Activated CD8-positive, alpha-beta memory T cell treated with anti-CD3 and anti-CD28 coated beads for 24 hours (primary cell): ENCODE measurements around the gene DEPDC4.
"Not testable (repeated sequence)": the region's sequence is repeated elsewhere in the genome, so short reads cannot be mapped to it uniquely, and the experiment has no call there.

Experiments used
- DNase-seq: peaks from one replicate; pipeline ENCODE4 v3.0.0-alpha.2; 2020

The DEPDC4 gene

GRCh38 chr12:100266835-100267602 lies at the start of gene DEPDC4, which contains the start of gene SCYL2:
Gene DEPDC4, minus strand, starts transcription at chr12:100267079. Its CDS starts 3 bp downstream, at chr12:100267076.
Gene SCYL2, plus strand, starts transcription at chr12:100267177. Its CDS starts 15,794 bp downstream, at chr12:100282971.
- DNase-seq: peak; percentile 99

- DNase-seq: no peak
Measured at GRCh38 chr12:100311317-100311716, 44.4 kb upstream of the DEPDC4 start.

- not testable (repeated sequence) for DNase-seq
Measured at GRCh38 chr12:100308138-100308537, 41.3 kb upstream of the DEPDC4 start.

- DNase-seq: not testable (repeated sequence)
Measured at GRCh38 chr12:100304334-100304733, 37.5 kb upstream of the DEPDC4 start.

GRCh38 chr12:100303831-100304230 lies 37.0 kb upstream of the DEPDC4 start:
- DNase-seq: no peak

GRCh38 chr12:100302081-100302480 lies 35.2 kb upstream of the DEPDC4 start:
- no peak for DNase-seq

- DNase-seq: no peak
Measured at GRCh38 chr12:100295764-100296555, 29.1 kb upstream of the DEPDC4 start.

- not testable (repeated sequence) for DNase-seq
Measured at GRCh38 chr12:100294366-100294765, 27.5 kb upstream of the DEPDC4 start.

GRCh38 chr12:100293017-100293416 lies 26.1 kb upstream of the DEPDC4 start:
- no peak for DNase-seq

GRCh38 chr12:100290016-100290415 lies 23.1 kb upstream of the DEPDC4 start:
- DNase-seq: no peak

- DNase-seq: no peak
Measured at GRCh38 chr12:100289038-100289437, 22.2 kb upstream of the DEPDC4 start.

GRCh38 chr12:100284556-100284955 lies 17.7 kb upstream of the DEPDC4 start:
- not testable (repeated sequence) for DNase-seq

GRCh38 chr12:100279607-100280244 lies 12.8 kb upstream of the DEPDC4 start:
- DNase-seq: no peak

GRCh38 chr12:100279159-100279558 lies 12.3 kb upstream of the DEPDC4 start:
- no peak for DNase-seq

- DNase-seq: no peak
Measured at GRCh38 chr12:100274291-100274690, 7.4 kb upstream of the DEPDC4 start.

- no peak for DNase-seq
Measured at GRCh38 chr12:100273782-100274181, 6.9 kb upstream of the DEPDC4 start.

GRCh38 chr12:100268835-100269564 lies 2.1 kb upstream of the DEPDC4 start:
- DNase-seq: no peak

- DNase-seq: no peak
Measured at GRCh38 chr12:100267603-100268281, 863 bp upstream of the DEPDC4 start.

GRCh38 chr12:100266585-100266834 lies 369 bp downstream of the DEPDC4 start:
- no peak for DNase-seq

GRCh38 chr12:100265732-100266584 lies 921 bp downstream of the DEPDC4 start:
- DNase-seq: no peak

- DNase-seq: not testable (repeated sequence)
Measured at GRCh38 chr12:100265107-100265506, 1.8 kb downstream of the DEPDC4 start.
